CD4-positive, CD25-positive, alpha-beta regulatory T cell (primary cell): ENCODE measurements around the gene DYNC1LI1. TPM values are rescaled to one million over a fixed set of nuclear protein-coding genes. Genes with fewer than 3 reads are reported as not detected.

Source experiments
- ATAC-seq, 2 donors: fragments of 150-1000 bp; cut with Tn5 transposase; one replicate each; pipeline ENCODE4 v1.10.0; 2021; ENCODE audit warnings: low read depth in 2 of 2, moderate number of reproducible peaks in 2 of 2, moderate library complexity in 1 of 2
- DNase-seq, 3 donors: peaks; one replicate each; pipeline versions ENCODE4 v3.0.0 to v3.0.0-alpha.2; 2012 to 2022; ENCODE audit warnings: mixed read lengths in 1 of 3
- H3K27ac ChIP-seq: one replicate; pipeline ENCODE4 v1.7.0; 2013; ENCODE audit warnings: mild to moderate bottlenecking, low read length; ENCODE audit not compliant: insufficient read depth, poor library complexity, severe bottlenecking
- H3K27me3 ChIP-seq: one replicate; pipeline ENCODE4 v1.7.0; 2013; ENCODE audit warnings: low read length; ENCODE audit not compliant: control insufficient read depth, insufficient read depth
- H3K36me3 ChIP-seq: one replicate; pipeline ENCODE4 v1.7.0; 2013; ENCODE audit warnings: mild to moderate bottlenecking, low read length, moderate library complexity; ENCODE audit not compliant: control insufficient read depth, insufficient read depth
- H3K4me1 ChIP-seq: 2 replicates; pipeline ENCODE4 v1.7.0; 2013; ENCODE audit warnings: mild to moderate bottlenecking, low read length; ENCODE audit not compliant: insufficient read depth, control insufficient read depth, poor library complexity, severe bottlenecking
- H3K4me3 ChIP-seq: one replicate; pipeline ENCODE4 v1.7.0; 2013; ENCODE audit warnings: low read depth, mild to moderate bottlenecking, low read length, moderate library complexity
- H3K9me3 ChIP-seq, 2 experiments: 1 replicate in 1 of 2; 2 replicates in 1 of 2; pipeline ENCODE4 v1.7.0; 2013; ENCODE audit warnings: low read length in 2 of 2, mild to moderate bottlenecking in 1 of 2, moderate library complexity in 1 of 2; ENCODE audit not compliant: control insufficient read depth in 2 of 2
- H3K27ac Mint-ChIP-seq, 3 donors: one replicate each; pipeline ENCODE4 v1.8.0; 2020 to 2022; ENCODE audit warnings: mild to moderate bottlenecking in 3 of 3, mixed read lengths in 3 of 3, moderate library complexity in 2 of 3
- H3K27me3 Mint-ChIP-seq: one replicate; pipeline ENCODE4 v1.8.0; 2022; ENCODE audit warnings: mild to moderate bottlenecking, mixed read lengths
- H3K36me3 Mint-ChIP-seq: one replicate; pipeline ENCODE4 v1.8.0; 2020; ENCODE audit warnings: mixed read lengths
- H3K4me1 Mint-ChIP-seq, 4 donors: one replicate each; pipeline ENCODE4 v1.8.0; 2020 to 2022; ENCODE audit warnings: mixed read lengths in 4 of 4, mild to moderate bottlenecking in 1 of 4
- H3K4me3 Mint-ChIP-seq, 4 donors: one replicate each; pipeline ENCODE4 v1.8.0; 2020 to 2022; ENCODE audit warnings: mild to moderate bottlenecking in 4 of 4, mixed read lengths in 4 of 4, moderate library complexity in 3 of 4
- H3K9me3 Mint-ChIP-seq, 7 donors: one replicate each; pipeline ENCODE4 v1.8.0; 2020 to 2022; ENCODE audit warnings: mixed read lengths in 7 of 7, mild to moderate bottlenecking in 3 of 7, moderate library complexity in 2 of 7
- polyA plus RNA-seq, 4 donors: library from polyadenylated mRNA; unstranded; fragments of 300-500 nt; fragmentation: Illumina TruSeq; gene quantifications; one replicate each; pipeline ENCODE4 v1.2.3, GENCODE V29; 2021
- total RNA-seq: library from RNA; stranded (reverse); gene quantifications from one replicate; pipeline ENCODE4 v1.2.3, GENCODE V29; 2022

The DYNC1LI1 gene
- total and polyA plus RNA-seq, 5 donors from 2014 or later: 24.8 to 37.2 (median 30.0) TPM

- DNase-seq: no peak
- no peak for ATAC-seq
- Mint-ChIP-seq H3K4me1 (peaks cover 37 to 79% (median 56%) of the 10 kb centered on the region in 4 donors), H3K9me3 (peaks cover 0 to 1% (median 0%) of the 10 kb centered on the region in 7 donors), H3K4me3 (no peak overlapping the region), H3K27ac (peak overlapping the region in 1 of 3 donors; percentile 20), H3K27me3 (no peaks in the 10 kb centered on the region), H3K36me3 (peaks cover 11% of the 10 kb centered on the region)
- Histone ChIP-seq H3K4me1 (peaks cover 9% of the 10 kb centered on the region), H3K9me3 (no peaks in the 10 kb centered on the region), H3K4me3 (no peak overlapping the region), H3K27me3 (no peaks in the 10 kb centered on the region), H3K27ac (no peak overlapping the region), H3K36me3 (peaks cover 9% of the 10 kb centered on the region)
Measured at GRCh38 chr3:32564195-32564594, 6.5 kb downstream of the DYNC1LI1 start.

GRCh38 chr3:32562640-32563039, 8.0 kb downstream of the DYNC1LI1 start:
- Mint-ChIP-seq H3K36me3 (peaks cover 11% of the 10 kb centered on the region), H3K4me1 (peaks cover 30 to 69% (median 44%) of the 10 kb centered on the region in 4 donors), H3K9me3 (peaks cover 0 to 1% (median 0%) of the 10 kb centered on the region in 7 donors), H3K27ac (peak overlapping the region; percentile 1 to 82 (median 4)), H3K4me3 (no peak overlapping the region), H3K27me3 (no peaks in the 10 kb centered on the region)
- peaks cover 9% of the 10 kb centered on the region for H3K36me3 ChIP-seq
- no peaks in the 10 kb centered on the region for H3K9me3 ChIP-seq
- no peaks in the 10 kb centered on the region for H3K4me1 ChIP-seq
- no peaks in the 10 kb centered on the region for H3K27me3 ChIP-seq
- no peak for DNase-seq
- no peak for ATAC-seq
- no peak overlapping the region for H3K27ac ChIP-seq
- no peak overlapping the region for H3K4me3 ChIP-seq

GRCh38 chr3:32557640-32558352, 12.9 kb downstream of the DYNC1LI1 start:
- Mint-ChIP-seq H3K9me3 (peaks cover 0 to 1% (median 0%) of the 10 kb centered on the region in 7 donors), H3K4me3 (no peak overlapping the region), H3K4me1 (peaks cover 23 to 66% (median 42%) of the 10 kb centered on the region in 4 donors), H3K27me3 (no peaks in the 10 kb centered on the region), H3K36me3 (peaks cover 11% of the 10 kb centered on the region), H3K27ac (no peak overlapping the region)
- H3K4me1 ChIP-seq: peaks cover 8% of the 10 kb centered on the region
- no peaks in the 10 kb centered on the region for H3K27me3 ChIP-seq
- ATAC-seq: no peak
- no peak overlapping the region for H3K27ac ChIP-seq
- H3K4me3 ChIP-seq: no peak overlapping the region
- DNase-seq: no peak
- peaks cover 3% of the 10 kb centered on the region for H3K36me3 ChIP-seq
- no peaks in the 10 kb centered on the region for H3K9me3 ChIP-seq

- ATAC-seq: no peak
- H3K27me3 Mint-ChIP-seq: no peaks in the 10 kb centered on the region
- H3K36me3 Mint-ChIP-seq: peaks cover 5% of the 10 kb centered on the region
- H3K4me1 Mint-ChIP-seq: peaks cover 30 to 71% (median 50%) of the 10 kb centered on the region in 4 donors
- H3K9me3 Mint-ChIP-seq: peaks cover 0 to 1% (median 0%) of the 10 kb centered on the region in 7 donors
- no peak overlapping the region for H3K4me3 Mint-ChIP-seq
- no peaks in the 10 kb centered on the region for H3K27me3 ChIP-seq
- peak overlapping the region in 1 of 3 donors; percentile 67 for H3K27ac Mint-ChIP-seq
- H3K27ac ChIP-seq: no peak overlapping the region
- H3K36me3 ChIP-seq: no peaks in the 10 kb centered on the region
- H3K4me3 ChIP-seq: no peak overlapping the region
- peaks cover 8% of the 10 kb centered on the region for H3K4me1 ChIP-seq
- DNase-seq: no peak
- H3K9me3 ChIP-seq: no peaks in the 10 kb centered on the region
Measured at GRCh38 chr3:32556332-32556731, 14.3 kb downstream of the DYNC1LI1 start.

GRCh38 chr3:32553973-32554372, 16.7 kb downstream of the DYNC1LI1 start:
- H3K9me3 Mint-ChIP-seq: no peaks in the 10 kb centered on the region
- Histone ChIP-seq H3K4me3 (no peak overlapping the region), H3K4me1 (peaks cover 8% of the 10 kb centered on the region), H3K27me3 (no peaks in the 10 kb centered on the region), H3K27ac (no peak overlapping the region), H3K9me3 (no peaks in the 10 kb centered on the region), H3K36me3 (no peaks in the 10 kb centered on the region)
- no peak overlapping the region for H3K27ac Mint-ChIP-seq
- H3K36me3 Mint-ChIP-seq: peaks cover 5% of the 10 kb centered on the region
- H3K27me3 Mint-ChIP-seq: no peaks in the 10 kb centered on the region
- ATAC-seq: no peak
- peak in 1 of 3 donors; percentile 22 for DNase-seq
- peaks cover 29 to 68% (median 46%) of the 10 kb centered on the region in 4 donors for H3K4me1 Mint-ChIP-seq
- H3K4me3 Mint-ChIP-seq: no peak overlapping the region

GRCh38 chr3:32553459-32553858, 17.2 kb downstream of the DYNC1LI1 start:
- Histone ChIP-seq H3K36me3 (no peaks in the 10 kb centered on the region), H3K27ac (no peak overlapping the region), H3K27me3 (no peaks in the 10 kb centered on the region), H3K4me3 (no peak overlapping the region), H3K4me1 (peaks cover 8% of the 10 kb centered on the region), H3K9me3 (no peaks in the 10 kb centered on the region)
- no peak overlapping the region for H3K27ac Mint-ChIP-seq
- H3K4me1 Mint-ChIP-seq: peaks cover 29 to 69% (median 47%) of the 10 kb centered on the region in 4 donors
- H3K9me3 Mint-ChIP-seq: no peaks in the 10 kb centered on the region
- H3K4me3 Mint-ChIP-seq: no peak overlapping the region
- ATAC-seq (no peak), DNase-seq (peak in 1 of 3 donors; percentile 9)
- H3K36me3 Mint-ChIP-seq: peaks cover 5% of the 10 kb centered on the region
- H3K27me3 Mint-ChIP-seq: no peaks in the 10 kb centered on the region

- Mint-ChIP-seq H3K4me1 (peaks cover 34 to 77% (median 51%) of the 10 kb centered on the region in 4 donors), H3K27me3 (no peaks in the 10 kb centered on the region), H3K4me3 (no peak overlapping the region), H3K36me3 (peaks cover 5% of the 10 kb centered on the region), H3K27ac (peak overlapping the region; percentile 5 to 51 (median 48)), H3K9me3 (no peaks in the 10 kb centered on the region)
- ATAC-seq (no peak), DNase-seq (no peak)
- peaks cover 8% of the 10 kb centered on the region for H3K4me1 ChIP-seq
- H3K4me3 ChIP-seq: no peak overlapping the region
- no peak overlapping the region for H3K27ac ChIP-seq
- no peaks in the 10 kb centered on the region for H3K27me3 ChIP-seq
- no peaks in the 10 kb centered on the region for H3K36me3 ChIP-seq
- no peaks in the 10 kb centered on the region for H3K9me3 ChIP-seq
Measured at GRCh38 chr3:32552013-32552412, 18.6 kb downstream of the DYNC1LI1 start.

GRCh38 chr3:32551496-32551895, 19.2 kb downstream of the DYNC1LI1 start:
- peaks cover 33 to 74% (median 50%) of the 10 kb centered on the region in 4 donors for H3K4me1 Mint-ChIP-seq
- H3K27me3 Mint-ChIP-seq: no peaks in the 10 kb centered on the region
- ATAC-seq (no peak), DNase-seq (no peak)
- Histone ChIP-seq H3K36me3 (no peaks in the 10 kb centered on the region), H3K4me1 (peaks cover 8% of the 10 kb centered on the region), H3K4me3 (no peak overlapping the region), H3K27me3 (no peaks in the 10 kb centered on the region), H3K27ac (no peak overlapping the region), H3K9me3 (no peaks in the 10 kb centered on the region)
- peaks cover 2% of the 10 kb centered on the region for H3K36me3 Mint-ChIP-seq
- H3K9me3 Mint-ChIP-seq: no peaks in the 10 kb centered on the region
- H3K4me3 Mint-ChIP-seq: peak overlapping the region in 1 of 4 donors; percentile 4
- H3K27ac Mint-ChIP-seq: peak overlapping the region; percentile 5 to 51 (median 12)
